PC-3 (cell line): ENCODE results near the gene KCNN2.

Experiments used
- EZH2 ChIP-seq: fragments of 300-600 bp; sonication (generic); IDR thresholded peaks from one replicate; pipeline ENCODE4 v1.6.1; 2017; ENCODE audit warnings: antibody characterized with exemption, mild to moderate bottlenecking, low read length; ENCODE audit not compliant: unreplicated experiment
- EZH2phosphoT487 ChIP-seq: fragments of 300-600 bp; sonication (generic); IDR thresholded peaks from 2 replicates; pipeline ENCODE4 v1.6.1; 2018; ENCODE audit warnings: mild to moderate bottlenecking, antibody characterized with exemption, low read length, borderline replicate concordance
- TF ChIP-seq, protein P1 (sequence below): fragments of 300-600 bp; sonication (generic); conservative IDR thresholded peaks from 2 replicates; pipeline ENCODE4 v1.5.1; 2017; ENCODE audit warnings: antibody characterized with exemption, low read depth, mild to moderate bottlenecking, low read length

DNA sequence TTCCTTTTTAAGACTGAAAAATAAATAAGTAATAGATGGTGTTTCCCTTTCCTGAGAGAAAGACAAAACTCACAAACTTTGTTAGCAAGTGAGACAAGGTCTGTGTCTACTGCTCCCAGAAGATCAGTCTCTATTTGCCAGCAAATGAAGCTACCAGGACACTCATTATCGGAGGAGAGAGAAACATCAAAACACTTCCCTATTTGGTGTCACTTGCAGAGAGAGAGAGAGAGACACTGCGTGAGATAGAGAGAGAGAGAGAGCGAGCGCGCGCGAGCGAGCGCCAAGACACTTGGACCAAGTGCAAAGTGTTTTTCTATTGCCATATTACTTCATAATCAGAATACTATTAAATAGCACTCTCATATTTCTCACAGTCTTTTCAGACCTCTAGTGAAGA, 142.7 kb downstream of the KCNN2 start:
- TF ChIP-seq, protein P1, sequence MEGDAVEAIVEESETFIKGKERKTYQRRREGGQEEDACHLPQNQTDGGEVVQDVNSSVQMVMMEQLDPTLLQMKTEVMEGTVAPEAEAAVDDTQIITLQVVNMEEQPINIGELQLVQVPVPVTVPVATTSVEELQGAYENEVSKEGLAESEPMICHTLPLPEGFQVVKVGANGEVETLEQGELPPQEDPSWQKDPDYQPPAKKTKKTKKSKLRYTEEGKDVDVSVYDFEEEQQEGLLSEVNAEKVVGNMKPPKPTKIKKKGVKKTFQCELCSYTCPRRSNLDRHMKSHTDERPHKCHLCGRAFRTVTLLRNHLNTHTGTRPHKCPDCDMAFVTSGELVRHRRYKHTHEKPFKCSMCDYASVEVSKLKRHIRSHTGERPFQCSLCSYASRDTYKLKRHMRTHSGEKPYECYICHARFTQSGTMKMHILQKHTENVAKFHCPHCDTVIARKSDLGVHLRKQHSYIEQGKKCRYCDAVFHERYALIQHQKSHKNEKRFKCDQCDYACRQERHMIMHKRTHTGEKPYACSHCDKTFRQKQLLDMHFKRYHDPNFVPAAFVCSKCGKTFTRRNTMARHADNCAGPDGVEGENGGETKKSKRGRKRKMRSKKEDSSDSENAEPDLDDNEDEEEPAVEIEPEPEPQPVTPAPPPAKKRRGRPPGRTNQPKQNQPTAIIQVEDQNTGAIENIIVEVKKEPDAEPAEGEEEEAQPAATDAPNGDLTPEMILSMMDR = no peak
- no peak for TF ChIP-seq EZH2phosphoT487
- TF ChIP-seq EZH2 = no peak
